Trophoblast cell (in vitro differentiated cells and primary cell): ENCODE data around the gene PITPNM2.

Experiments used
- DNase-seq, 2 donors: peaks; one replicate each; pipeline ENCODE4 v3.0.0-alpha.2; 2016
- H2AFZ ChIP-seq: 2 replicates; pipeline ENCODE4 v1.6.1; 2013; ENCODE audit warnings: low read length, moderate library complexity, mild to moderate bottlenecking; ENCODE audit not compliant: insufficient read depth, poor library complexity
- H2AK5ac ChIP-seq: 2 replicates; pipeline ENCODE4 v1.6.1; 2013; ENCODE audit warnings: mild to moderate bottlenecking, low read length
- H2BK120ac ChIP-seq: 2 replicates; pipeline ENCODE4 v1.6.1; 2013; ENCODE audit warnings: low read length, mild to moderate bottlenecking, moderate library complexity; ENCODE audit not compliant: insufficient read depth, poor library complexity
- H2BK12ac ChIP-seq: 2 replicates; pipeline ENCODE4 v1.6.1; 2013; ENCODE audit warnings: mild to moderate bottlenecking, low read length, moderate library complexity
- H2BK5ac ChIP-seq: 2 replicates; pipeline ENCODE4 v1.6.1; 2013; ENCODE audit warnings: low read length, low read depth, moderate library complexity, mild to moderate bottlenecking; ENCODE audit not compliant: poor library complexity
- H3K14ac ChIP-seq: 2 replicates; pipeline ENCODE4 v1.6.1; 2013; ENCODE audit warnings: mild to moderate bottlenecking, low read length
- H3K18ac ChIP-seq: 2 replicates; pipeline ENCODE4 v1.6.1; 2013; ENCODE audit warnings: mild to moderate bottlenecking, low read length
- H3K23ac ChIP-seq: 2 replicates; pipeline ENCODE4 v1.6.1; 2013; ENCODE audit warnings: low read length
- H3K27ac ChIP-seq: 2 replicates; pipeline ENCODE4 v1.5.1; 2013; ENCODE audit warnings: low read depth, mild to moderate bottlenecking, inconsistent platforms, low read length, moderate library complexity
- H3K27me3 ChIP-seq: 2 replicates; pipeline ENCODE4 v1.6.1; 2013; ENCODE audit warnings: inconsistent platforms, mild to moderate bottlenecking, low read length, moderate library complexity; ENCODE audit not compliant: insufficient read depth
- H3K36me3 ChIP-seq, 2 experiments: 1 replicate in 1 of 2; 2 replicates in 1 of 2; pipeline ENCODE4 v1.6.1; 2013; ENCODE audit warnings: low read length in 2 of 2, mild to moderate bottlenecking in 2 of 2, moderate library complexity in 1 of 2; ENCODE audit not compliant: insufficient read depth in 2 of 2, control insufficient read depth in 1 of 2
- H3K4ac ChIP-seq: 2 replicates; pipeline ENCODE4 v1.6.1; 2013; ENCODE audit warnings: low read depth, mild to moderate bottlenecking, low read length, moderate library complexity
- H3K4me1 ChIP-seq, 2 experiments: 1 replicate in 1 of 2; 2 replicates in 1 of 2; pipeline ENCODE4 v1.6.1; 2013; ENCODE audit warnings: low read length in 2 of 2, mild to moderate bottlenecking in 2 of 2, moderate library complexity in 1 of 2; ENCODE audit not compliant: insufficient read depth in 2 of 2, control insufficient read depth in 1 of 2
- H3K4me2 ChIP-seq: 2 replicates; pipeline ENCODE4 v1.6.1; 2013; ENCODE audit warnings: inconsistent platforms, mild to moderate bottlenecking, low read length, moderate library complexity
- H3K4me3 ChIP-seq: 2 replicates; pipeline ENCODE4 v1.5.1; 2013; ENCODE audit warnings: mild to moderate bottlenecking, low read depth, low read length, inconsistent platforms
- H3K79me1 ChIP-seq: one replicate; pipeline ENCODE4 v1.6.1; 2013; ENCODE audit warnings: low read length
- H3K79me2 ChIP-seq: 2 replicates; pipeline ENCODE4 v1.6.1; 2013; ENCODE audit warnings: low read length, mild to moderate bottlenecking; ENCODE audit not compliant: control insufficient read depth, insufficient read depth, poor library complexity
- H3K9ac ChIP-seq: 2 replicates; pipeline ENCODE4 v1.6.1; 2013; ENCODE audit warnings: mild to moderate bottlenecking, low read length
- H3K9me3 ChIP-seq: 2 replicates; pipeline ENCODE4 v1.6.1; 2013; ENCODE audit warnings: low read depth, mild to moderate bottlenecking, control low read depth, inconsistent platforms, low read length; ENCODE audit not compliant: insufficient read depth
- H4K12ac ChIP-seq: 2 replicates; pipeline ENCODE4 v1.6.1; 2013; ENCODE audit warnings: low read depth, mild to moderate bottlenecking, low read length, moderate library complexity
- H4K8ac ChIP-seq: 2 replicates; pipeline ENCODE4 v1.6.1; 2013; ENCODE audit warnings: low read depth, mild to moderate bottlenecking, low read length, moderate library complexity
- H4K91ac ChIP-seq: one replicate; pipeline ENCODE4 v1.6.1; 2013; ENCODE audit warnings: low read depth, mild to moderate bottlenecking, low read length, moderate library complexity
- WGBS: extraction: QIAGEN DNeasy Blood & Tissue Kit; methylation state at CpG from one replicate; pipeline ENCODE4 v1.1.7; 2013; ENCODE audit warnings: missing lambda C conversion rate; ENCODE audit not compliant: insufficient read length, insufficient coverage; ENCODE audit errors: extremely low coverage; 5-methylcytosine and 5-hydroxymethylcytosine counted together

Gene PITPNM2

GRCh38 chr12:123180171-123180570 lies 29.3 kb upstream of the PITPNM2 start:
- Histone ChIP-seq H3K23ac (no peak overlapping the region), H2AK5ac (no peak overlapping the region)
- no CpG with 5 or more reads among the region's 4 CpGs for WGBS

DNA sequence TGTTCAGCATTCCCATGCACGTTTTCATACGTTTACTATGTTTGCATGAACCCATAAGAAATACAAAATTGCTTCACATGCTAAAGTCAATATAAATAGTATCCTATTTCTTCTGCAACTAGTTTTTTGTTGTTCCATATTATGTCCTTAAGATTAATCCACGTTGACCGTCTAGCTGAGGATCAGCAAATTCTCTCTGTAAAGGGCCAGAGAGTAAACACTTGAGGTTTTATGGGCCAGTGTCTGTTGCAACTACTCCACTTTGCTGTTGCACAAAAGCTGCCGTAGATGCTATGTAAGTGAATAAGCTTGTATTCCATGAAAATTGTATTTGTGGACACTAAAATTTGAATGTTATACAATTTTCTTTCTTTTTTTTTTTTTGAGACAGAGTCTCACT lies 21.1 kb upstream of the PITPNM2 start:
- Histone ChIP-seq H3K4me3 (no peak overlapping the region), H3K4me2 (no peak overlapping the region), H2AFZ (no peak overlapping the region), H3K9ac (no peak overlapping the region), H2BK120ac (no peak overlapping the region), H3K36me3 (peaks cover 2 to 3% of the 10 kb centered on the region in 2 experiments), H4K91ac (no peak overlapping the region), H3K18ac (no peak overlapping the region), H3K4ac (no peak overlapping the region), H3K23ac (no peak overlapping the region), H3K14ac (no peak overlapping the region), H2BK5ac (no peak overlapping the region), H2BK12ac (no peak overlapping the region), H4K12ac (no peak overlapping the region), H3K4me1 (no peaks in the 10 kb centered on the region), H2AK5ac (no peak overlapping the region), H3K9me3 (no peaks in the 10 kb centered on the region), H4K8ac (no peak overlapping the region), H3K27ac (no peak overlapping the region), H3K79me2 (no peaks in the 10 kb centered on the region), H3K79me1 (no peaks in the 10 kb centered on the region), H3K27me3 (no peaks in the 10 kb centered on the region)
- no CpG with 5 or more reads among the region's 5 CpGs for WGBS
- DNase-seq: no peak

More at GRCh38 chr12:123180171-123180570, 29.3 kb upstream of the PITPNM2 start:
- Histone ChIP-seq H2BK120ac (no peak overlapping the region), H4K8ac (no peak overlapping the region), H4K91ac (no peak overlapping the region), H2BK5ac (no peak overlapping the region), H2BK12ac (no peak overlapping the region), H3K4ac (no peak overlapping the region), H3K79me1 (no peaks in the 10 kb centered on the region), H3K4me1 (no peaks in the 10 kb centered on the region), H2AFZ (no peak overlapping the region), H3K36me3 (peaks cover 2 to 5% of the 10 kb centered on the region in 2 experiments), H3K27me3 (no peaks in the 10 kb centered on the region), H3K4me3 (no peak overlapping the region), H3K9me3 (no peaks in the 10 kb centered on the region), H3K79me2 (no peaks in the 10 kb centered on the region), H3K9ac (no peak overlapping the region), H4K12ac (no peak overlapping the region), H3K27ac (no peak overlapping the region), H3K18ac (no peak overlapping the region), H3K14ac (no peak overlapping the region), H3K4me2 (no peak overlapping the region)
- DNase-seq: no peak

GRCh38 chr12:123167329-123167728 lies 16.4 kb upstream of the PITPNM2 start:
- WGBS: no CpG with 5 or more reads among the region's 2 CpGs
- no peak overlapping the region for H3K23ac ChIP-seq
- no peak for DNase-seq

GRCh38 chr12:123165537-123165936 lies 14.6 kb upstream of the PITPNM2 start:
- H3K36me3 ChIP-seq: peaks cover 2 to 3% of the 10 kb centered on the region in 2 experiments
- H3K4me2 ChIP-seq: no peak overlapping the region
- no peak overlapping the region for H3K27ac ChIP-seq
- no peak overlapping the region for H4K12ac ChIP-seq
- H3K23ac ChIP-seq: no peak overlapping the region
- no peak overlapping the region for H2AFZ ChIP-seq
- no peak overlapping the region for H2BK12ac ChIP-seq
- no peaks in the 10 kb centered on the region for H3K79me1 ChIP-seq
- no peak overlapping the region for H4K91ac ChIP-seq
- no peak overlapping the region for H3K14ac ChIP-seq
- peaks cover 0 to 6% of the 10 kb centered on the region in 2 experiments for H3K4me1 ChIP-seq
- no peaks in the 10 kb centered on the region for H3K9me3 ChIP-seq
- no peak overlapping the region for H2AK5ac ChIP-seq
- WGBS: no CpG with 5 or more reads among the region's 4 CpGs
- no peak overlapping the region for H3K4me3 ChIP-seq
- no peaks in the 10 kb centered on the region for H3K79me2 ChIP-seq
- H3K9ac ChIP-seq: no peak overlapping the region
- no peak overlapping the region for H3K4ac ChIP-seq
- H3K27me3 ChIP-seq: no peaks in the 10 kb centered on the region
- H3K18ac ChIP-seq: no peak overlapping the region
- H2BK5ac ChIP-seq: no peak overlapping the region
- no peak overlapping the region for H2BK120ac ChIP-seq
- no peak for DNase-seq
- no peak overlapping the region for H4K8ac ChIP-seq

More at GRCh38 chr12:123167329-123167728, 16.4 kb upstream of the PITPNM2 start:
- H4K8ac ChIP-seq: no peak overlapping the region
- H3K27me3 ChIP-seq: no peaks in the 10 kb centered on the region
- H3K79me2 ChIP-seq: no peaks in the 10 kb centered on the region
- no peak overlapping the region for H2AFZ ChIP-seq
- H3K27ac ChIP-seq: no peak overlapping the region
- H3K4me2 ChIP-seq: no peak overlapping the region
- no peak overlapping the region for H3K4me3 ChIP-seq
- H4K91ac ChIP-seq: no peak overlapping the region
- no peak overlapping the region for H2AK5ac ChIP-seq
- no peak overlapping the region for H3K9ac ChIP-seq
- H3K79me1 ChIP-seq: no peaks in the 10 kb centered on the region
- H3K36me3 ChIP-seq: peaks cover 2 to 3% of the 10 kb centered on the region in 2 experiments
- H4K12ac ChIP-seq: no peak overlapping the region
- H3K18ac ChIP-seq: no peak overlapping the region
- no peak overlapping the region for H2BK120ac ChIP-seq
- H3K9me3 ChIP-seq: no peaks in the 10 kb centered on the region
- H3K4me1 ChIP-seq: peaks cover 0 to 6% of the 10 kb centered on the region in 2 experiments
- H2BK12ac ChIP-seq: no peak overlapping the region
- H3K14ac ChIP-seq: no peak overlapping the region
- H2BK5ac ChIP-seq: no peak overlapping the region
- no peak overlapping the region for H3K4ac ChIP-seq
